Loucy (cell line): Measurements from ENCODE around the gene RTN4.

ENCODE experiments used
- H2AFZ ChIP-seq: fragments of 200-600 bp; sonication (generic); 2 replicates; pipeline ENCODE4 v1.6.0; 2016; ENCODE audit warnings: antibody characterized with exemption, mild to moderate bottlenecking, low read length, moderate library complexity
- H3F3A ChIP-seq: fragments of 200-600 bp; 2 replicates; pipeline ENCODE4 v1.6.0; 2016; ENCODE audit warnings: antibody characterized with exemption, low read depth, mild to moderate bottlenecking
- H3K27me3 ChIP-seq: fragments of 200-600 bp; sonication (generic); 2 replicates; pipeline ENCODE4 v1.6.1; 2014; ENCODE audit warnings: low read length, mild to moderate bottlenecking; ENCODE audit not compliant: insufficient read depth, poor library complexity, severe bottlenecking
- H3K36me3 ChIP-seq: fragments of 200-600 bp; sonication (generic); 2 replicates; pipeline ENCODE4 v1.6.1; 2016; ENCODE audit warnings: low read length; ENCODE audit not compliant: insufficient read depth
- H3K4me1 ChIP-seq: fragments of 200-600 bp; sonication (generic); 2 replicates; pipeline ENCODE4 v1.5.1; 2014; ENCODE audit warnings: low read length, mild to moderate bottlenecking; ENCODE audit not compliant: insufficient read depth, poor library complexity, severe bottlenecking
- H3K4me2 ChIP-seq: fragments of 200-600 bp; sonication (generic); 2 replicates; pipeline ENCODE4 v1.6.0; 2014; ENCODE audit warnings: antibody characterized with exemption, low read length, low read depth, mild to moderate bottlenecking; ENCODE audit not compliant: poor library complexity, severe bottlenecking
- H3K4me3 ChIP-seq: fragments of 200-600 bp; sonication (generic); 2 replicates; pipeline ENCODE4 v1.5.1; 2014; ENCODE audit warnings: low read length, mild to moderate bottlenecking, mixed read lengths; ENCODE audit not compliant: poor library complexity, severe bottlenecking
- H3K79me2 ChIP-seq: fragments of 200-600 bp; sonication (generic); 2 replicates; pipeline ENCODE4 v1.6.1; 2014; ENCODE audit warnings: low read length; ENCODE audit not compliant: insufficient read depth
- H3K9ac ChIP-seq: fragments of 200-600 bp; sonication (generic); 2 replicates; pipeline ENCODE4 v1.6.0; 2014; ENCODE audit warnings: mild to moderate bottlenecking, low read depth, low read length, moderate library complexity; ENCODE audit not compliant: poor library complexity, severe bottlenecking
- H3K9me2 ChIP-seq: fragments of 200-600 bp; sonication (generic); replicated peaks from 2 replicates; pipeline ENCODE4 v1.6.1; 2016; ENCODE audit warnings: low read depth, low read length, mixed read lengths
- H3K9me3 ChIP-seq: fragments of 200-600 bp; sonication (generic); 2 replicates; pipeline ENCODE4 v1.6.1; 2014; ENCODE audit warnings: mild to moderate bottlenecking, antibody characterized with exemption, low read length, low read depth; ENCODE audit not compliant: insufficient read depth
- H4K20me1 ChIP-seq: fragments of 200-600 bp; sonication (generic); 2 replicates; pipeline ENCODE4 v1.6.0; 2014; ENCODE audit warnings: antibody characterized with exemption, low read length, mild to moderate bottlenecking; ENCODE audit not compliant: insufficient read depth, poor library complexity, severe bottlenecking
- CTCF ChIP-seq: fragments of 200-600 bp; sonication (generic); conservative IDR thresholded peaks from 2 replicates; pipeline ENCODE4 v1.5.1; 2014; ENCODE audit warnings: mild to moderate bottlenecking, antibody characterized with exemption, low read length
- EZH2phosphoT487 ChIP-seq: fragments of 200-600 bp; IDR thresholded peaks from 2 replicates; pipeline ENCODE4 v1.6.1; 2018; ENCODE audit warnings: antibody characterized with exemption, mild to moderate bottlenecking, moderate library complexity, borderline replicate concordance

RTN4 gene

GRCh38 chr2:55006306-55006705 lies 43.9 kb downstream of the RTN4 start:
- Histone ChIP-seq H3K9ac (no peak overlapping the region), H3K79me2 (peaks cover 100% of the 10 kb centered on the region), H3K4me1 (peaks cover 36% of the 10 kb centered on the region), H3K9me2 (no peaks in the 10 kb centered on the region), H3F3A (no peaks in the 10 kb centered on the region), H3K9me3 (no peaks in the 10 kb centered on the region), H4K20me1 (peaks cover 86% of the 10 kb centered on the region), H3K4me3 (no peak overlapping the region), H3K27me3 (no peaks in the 10 kb centered on the region), H3K36me3 (no peaks in the 10 kb centered on the region), H2AFZ (no peak overlapping the region), H3K4me2 (peak overlapping the region; percentile 44)
- TF ChIP-seq EZH2phosphoT487 (no peak), CTCF (no peak)

- Histone ChIP-seq H3K9me3 (no peaks in the 10 kb centered on the region), H3K27me3 (no peaks in the 10 kb centered on the region), H3K9me2 (no peaks in the 10 kb centered on the region), H3K79me2 (peaks cover 98% of the 10 kb centered on the region), H3K4me3 (no peak overlapping the region), H3F3A (no peaks in the 10 kb centered on the region), H3K9ac (no peak overlapping the region), H3K4me2 (no peak overlapping the region), H3K36me3 (no peaks in the 10 kb centered on the region), H3K4me1 (peaks cover 22% of the 10 kb centered on the region), H4K20me1 (peaks cover 87% of the 10 kb centered on the region), H2AFZ (no peak overlapping the region)
- TF ChIP-seq EZH2phosphoT487 (no peak), CTCF (no peak)
Observed at GRCh38 chr2:55003706-55004639, 46.3 kb downstream of the RTN4 start.

GRCh38 chr2:55001716-55002115 lies 48.5 kb downstream of the RTN4 start:
- Histone ChIP-seq H4K20me1 (peaks cover 87% of the 10 kb centered on the region), H3K4me2 (no peak overlapping the region), H3F3A (no peaks in the 10 kb centered on the region), H3K79me2 (peaks cover 98% of the 10 kb centered on the region), H2AFZ (no peak overlapping the region), H3K4me1 (peaks cover 31% of the 10 kb centered on the region), H3K4me3 (no peak overlapping the region), H3K9me3 (no peaks in the 10 kb centered on the region), H3K9ac (no peak overlapping the region), H3K27me3 (no peaks in the 10 kb centered on the region), H3K9me2 (no peaks in the 10 kb centered on the region), H3K36me3 (no peaks in the 10 kb centered on the region)
- no peak for TF ChIP-seq CTCF
- no peak for TF ChIP-seq EZH2phosphoT487
